Hematopoietic multipotent progenitor cell (in vitro differentiated cells): ENCODE measurements around the gene PLCB3. TPM values are rescaled to one million over a fixed set of nuclear protein-coding genes. Genes with fewer than 3 reads are reported as not detected.

ENCODE experiments used
- DNase-seq, 3 donors: peaks; one replicate each; pipeline ENCODE4 v3.0.0-alpha.2; 2011 to 2015; ENCODE audit warnings: low read depth in 2 of 3, low spot score in 2 of 3
- total RNA-seq: library from RNA; depleted of rRNA; stranded (reverse); fragments of >200 nt; gene quantifications from one replicate; pipeline ENCODE4 v1.2.3, GENCODE V29; 2012

Gene PLCB3
- total RNA-seq, 1 donor, result 25.9 TPM

DNA sequence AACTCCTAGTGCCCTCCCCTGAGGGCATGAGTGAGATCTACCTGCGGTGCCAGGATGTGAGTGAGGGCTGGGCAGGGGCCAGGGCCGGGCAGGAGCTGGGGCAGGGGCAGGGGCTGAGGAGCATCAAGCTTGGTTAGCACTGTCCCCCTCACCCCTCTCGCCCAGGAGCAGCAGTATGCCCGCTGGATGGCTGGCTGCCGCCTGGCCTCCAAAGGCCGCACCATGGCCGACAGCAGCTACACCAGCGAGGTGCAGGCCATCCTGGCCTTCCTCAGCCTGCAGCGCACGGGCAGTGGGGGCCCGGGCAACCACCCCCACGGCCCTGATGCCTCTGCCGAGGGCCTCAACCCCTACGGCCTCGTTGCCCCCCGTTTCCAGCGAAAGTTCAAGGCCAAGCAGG lies 31.1 kb upstream of the PLCB3 start:
- no peak for DNase-seq

DNA sequence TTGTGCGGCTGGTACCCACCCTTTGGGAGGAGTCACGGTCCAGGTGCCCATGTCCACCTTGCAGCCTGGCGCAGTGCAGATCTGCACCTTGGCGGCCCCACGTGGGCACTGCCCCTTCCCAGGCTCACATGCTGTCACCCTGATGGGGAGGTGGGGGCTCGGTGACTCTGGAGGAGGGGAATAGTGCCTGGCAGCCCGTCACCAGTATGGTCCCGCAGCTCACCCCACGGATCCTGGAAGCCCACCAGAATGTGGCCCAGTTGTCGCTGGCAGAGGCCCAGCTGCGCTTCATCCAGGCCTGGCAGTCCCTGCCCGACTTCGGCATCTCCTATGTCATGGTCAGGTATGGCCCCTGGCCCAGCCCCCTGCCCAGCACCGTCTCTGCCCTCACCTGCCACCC lies 30.5 kb upstream of the PLCB3 start:
- no peak for DNase-seq

DNA sequence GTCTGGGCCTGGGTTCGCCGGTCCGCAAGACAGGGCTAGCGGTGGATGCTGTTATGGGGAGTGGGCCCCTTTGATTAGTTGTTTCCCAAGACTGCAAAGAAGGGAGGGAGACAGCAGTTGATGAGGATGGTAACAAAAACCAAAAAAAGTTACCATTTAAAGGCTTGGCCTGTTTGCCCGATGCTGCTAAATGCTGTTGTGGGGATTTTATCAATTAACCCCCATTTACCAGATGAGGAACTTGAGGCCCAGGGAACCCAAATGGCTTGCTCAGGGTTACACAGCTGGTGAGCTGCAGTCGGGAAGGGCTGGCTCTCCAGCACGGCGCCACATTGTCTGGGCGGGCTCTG lies 28.7 kb upstream of the PLCB3 start:
- no peak for DNase-seq

DNA sequence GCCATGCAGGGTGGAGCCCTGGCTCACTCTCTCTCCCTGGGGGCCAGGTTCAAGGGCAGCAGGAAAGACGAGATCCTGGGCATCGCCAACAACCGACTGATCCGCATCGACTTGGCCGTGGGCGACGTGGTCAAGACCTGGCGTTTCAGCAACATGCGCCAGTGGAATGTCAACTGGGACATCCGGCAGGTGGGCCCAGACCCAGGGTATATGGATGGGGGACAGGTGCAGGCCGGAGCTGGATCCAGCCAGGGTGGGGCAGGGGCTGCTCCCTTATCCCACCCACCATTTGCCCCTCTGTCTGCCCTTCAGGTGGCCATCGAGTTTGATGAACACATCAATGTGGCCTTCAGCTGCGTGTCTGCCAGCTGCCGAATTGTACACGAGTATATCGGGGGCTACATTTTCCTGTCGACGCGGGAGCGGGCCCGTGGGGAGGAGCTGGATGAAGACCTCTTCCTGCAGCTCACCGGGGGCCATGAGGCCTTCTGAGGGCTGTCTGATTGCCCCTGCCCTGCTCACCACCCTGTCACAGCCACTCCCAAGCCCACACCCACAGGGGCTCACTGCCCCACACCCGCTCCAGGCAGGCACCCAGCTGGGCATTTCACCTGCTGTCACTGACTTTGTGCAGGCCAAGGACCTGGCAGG lies 28.2 kb upstream of the PLCB3 start:
- no peak for DNase-seq

DNA sequence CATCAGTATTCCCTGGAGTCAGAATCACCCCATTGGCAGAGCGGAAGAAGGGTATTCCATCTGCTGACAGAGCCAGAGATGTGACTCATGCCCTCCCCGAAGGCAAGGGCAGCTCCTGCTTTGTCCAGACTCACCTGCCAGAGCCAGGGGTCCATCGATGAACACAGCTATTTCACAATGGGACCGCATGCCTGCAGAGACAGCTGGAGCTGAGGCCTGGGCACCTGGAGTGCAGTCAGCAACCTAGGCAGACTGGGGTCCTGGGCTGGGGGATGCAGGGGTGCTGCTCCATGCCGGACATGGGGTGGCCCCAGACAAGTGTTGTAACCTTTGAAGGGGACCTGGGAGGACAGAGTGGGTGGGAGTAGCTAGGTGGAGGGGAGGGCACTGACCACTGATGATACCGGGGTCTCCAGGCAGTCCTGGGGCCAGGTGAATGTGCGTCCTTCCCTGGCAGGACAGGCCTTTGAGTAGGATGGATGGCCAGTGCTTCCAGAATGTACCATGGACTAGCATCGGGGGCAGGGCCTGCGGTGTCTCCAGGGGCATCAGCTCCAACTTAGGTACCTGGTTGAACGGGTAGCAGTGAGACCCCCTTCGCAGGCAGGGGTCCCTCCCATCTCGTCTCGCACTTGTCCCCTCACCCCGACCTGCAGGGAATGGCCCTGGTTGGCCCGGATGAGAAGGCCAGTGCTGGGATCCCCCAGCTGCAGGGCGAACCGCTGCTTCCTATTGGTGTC lies 27.0 kb upstream of the PLCB3 start:
- no peak for DNase-seq

DNA sequence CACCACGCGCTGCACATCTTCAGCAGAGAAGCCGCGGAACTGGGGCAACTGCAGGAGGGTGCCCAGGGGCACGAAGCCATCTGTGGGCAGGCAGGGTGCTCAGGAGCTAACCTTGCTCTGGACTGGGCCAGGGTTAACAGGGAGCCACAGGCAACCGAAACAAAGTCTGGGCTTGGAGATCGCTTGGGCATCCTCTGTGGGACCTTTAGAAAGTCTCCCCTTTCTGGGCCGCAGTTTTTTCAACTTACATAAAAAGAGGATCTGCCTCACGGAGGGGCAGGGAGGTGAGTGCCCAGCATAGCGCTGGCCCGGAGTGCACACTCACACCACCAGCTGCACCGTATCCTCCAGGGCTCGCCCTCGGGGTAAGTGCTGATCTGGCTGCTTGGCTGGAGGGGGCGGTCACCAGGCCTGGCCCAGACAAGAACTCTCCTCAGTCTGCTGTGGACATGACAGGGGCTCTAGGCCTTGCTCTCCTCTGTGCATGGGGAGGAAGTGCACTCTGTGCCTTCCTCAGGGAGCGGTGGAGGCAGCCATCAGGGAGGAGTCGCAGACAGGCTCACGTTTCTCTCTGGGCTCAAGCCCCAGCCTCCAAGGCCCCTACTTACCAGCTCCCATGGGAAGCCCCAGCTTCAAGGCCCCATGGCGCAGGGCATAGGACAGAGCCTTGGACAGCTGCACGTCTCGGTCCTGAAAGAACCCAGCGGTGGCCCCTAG lies 26.3 kb upstream of the PLCB3 start:
- DNase-seq, result no peak

DNA sequence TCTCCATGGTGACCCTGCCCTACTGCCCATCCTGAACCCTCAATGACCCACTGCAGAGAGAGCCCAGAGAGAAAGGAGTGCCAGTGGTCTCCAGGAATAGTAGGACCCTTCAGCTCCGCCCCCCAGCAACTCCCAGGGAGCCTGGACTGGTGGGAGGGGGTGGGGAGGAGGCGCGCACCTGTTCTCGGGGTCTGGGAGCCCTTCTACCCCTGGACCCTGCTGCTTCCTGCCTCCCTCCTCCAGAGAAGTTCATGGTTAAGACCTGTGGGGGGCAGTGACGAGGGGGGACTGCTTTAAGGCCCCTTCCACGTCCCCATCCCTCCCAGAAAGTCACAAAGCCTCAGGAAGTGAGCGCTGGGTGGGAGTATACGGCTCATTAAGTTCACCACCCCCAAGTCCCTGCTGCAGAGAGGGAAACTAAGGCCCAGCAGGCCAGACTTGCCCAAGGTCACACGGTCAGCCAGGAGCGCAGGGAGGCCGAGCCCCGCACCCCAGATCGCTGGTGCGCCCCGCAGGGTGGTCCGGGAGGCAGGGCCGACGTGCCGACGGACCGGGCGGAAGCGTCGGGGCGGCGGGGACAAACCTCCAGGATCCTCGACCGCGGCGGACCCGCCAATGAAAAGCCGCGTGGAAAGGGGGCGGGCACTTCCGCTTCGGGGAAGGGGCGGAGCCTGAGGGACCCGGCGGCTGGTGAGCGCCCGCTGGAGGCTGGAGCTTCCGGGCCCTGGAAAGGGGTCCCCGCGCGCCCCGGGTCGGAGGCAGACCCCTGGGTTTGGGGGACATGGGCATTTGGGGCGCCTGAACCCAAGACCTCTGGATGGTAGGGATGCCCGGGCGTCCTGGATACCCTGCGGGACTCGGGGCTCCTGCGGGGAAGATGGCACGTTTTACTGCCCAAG lies 25.5 kb upstream of the PLCB3 start, which contains the start of the genes NUDT22 and TRPT1:
Gene NUDT22, plus strand, starts transcription at position 667 of the 899 bp plus-strand sequence. CDS start 379 bp downstream, outside the sequence.
Gene TRPT1, minus strand, starts transcription at position 579 of the 899 bp plus-strand sequence. Its CDS starts 326 bp downstream, at position 253.
- peak in 2 of 3 donors; percentile 85 to 88 for DNase-seq

DNA sequence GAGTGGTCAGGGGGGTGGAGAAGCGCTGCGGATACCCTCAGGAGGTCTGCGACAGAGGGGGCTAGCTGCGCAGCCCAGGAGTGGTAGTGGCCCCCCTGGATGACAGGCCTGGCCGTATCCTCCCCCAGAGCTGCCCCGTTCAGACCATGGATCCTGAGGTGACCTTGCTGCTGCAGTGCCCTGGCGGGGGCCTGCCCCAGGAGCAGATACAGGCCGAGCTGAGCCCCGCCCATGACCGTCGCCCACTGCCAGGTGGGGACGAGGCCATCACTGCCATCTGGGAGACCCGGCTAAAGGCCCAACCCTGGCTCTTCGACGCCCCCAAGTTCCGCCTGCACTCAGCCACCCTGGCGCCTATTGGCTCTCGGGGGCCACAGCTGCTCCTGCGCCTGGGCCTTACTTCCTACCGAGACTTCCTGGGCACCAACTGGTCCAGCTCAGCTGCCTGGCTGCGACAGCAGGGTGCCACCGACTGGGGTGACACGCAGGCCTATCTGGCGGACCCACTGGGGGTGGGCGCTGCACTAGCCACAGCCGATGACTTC lies 24.8 kb upstream of the PLCB3 start:
- DNase-seq, result peak in 2 of 3 donors; percentile 48 to 64

DNA sequence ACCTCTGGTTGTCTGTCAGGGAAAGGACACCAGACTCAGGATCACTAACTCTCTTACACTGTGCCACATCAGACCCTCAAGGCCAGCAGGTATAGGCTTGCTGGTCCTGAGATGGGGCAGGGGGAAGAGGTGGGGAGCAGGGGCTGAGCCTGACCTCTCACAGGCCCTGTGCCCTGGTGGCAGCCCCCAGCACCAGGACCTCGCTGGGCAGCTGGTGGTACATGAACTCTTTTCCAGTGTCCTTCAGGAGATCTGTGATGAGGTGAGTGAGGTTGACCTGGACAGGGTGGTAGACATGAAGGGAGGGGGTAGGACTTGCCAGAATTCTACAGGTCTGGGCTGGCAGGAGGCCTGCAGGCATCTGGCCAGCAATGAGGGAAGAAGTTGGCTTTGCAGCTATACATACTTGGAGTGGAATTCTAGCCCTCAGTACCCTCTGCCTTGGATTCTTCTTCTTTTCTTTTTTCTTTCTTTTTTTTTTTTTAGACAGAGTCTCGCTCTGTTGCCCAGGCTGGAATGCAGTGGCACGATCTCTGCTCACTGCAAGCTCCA lies 23.8 kb upstream of the PLCB3 start:
- no peak for DNase-seq

DNA sequence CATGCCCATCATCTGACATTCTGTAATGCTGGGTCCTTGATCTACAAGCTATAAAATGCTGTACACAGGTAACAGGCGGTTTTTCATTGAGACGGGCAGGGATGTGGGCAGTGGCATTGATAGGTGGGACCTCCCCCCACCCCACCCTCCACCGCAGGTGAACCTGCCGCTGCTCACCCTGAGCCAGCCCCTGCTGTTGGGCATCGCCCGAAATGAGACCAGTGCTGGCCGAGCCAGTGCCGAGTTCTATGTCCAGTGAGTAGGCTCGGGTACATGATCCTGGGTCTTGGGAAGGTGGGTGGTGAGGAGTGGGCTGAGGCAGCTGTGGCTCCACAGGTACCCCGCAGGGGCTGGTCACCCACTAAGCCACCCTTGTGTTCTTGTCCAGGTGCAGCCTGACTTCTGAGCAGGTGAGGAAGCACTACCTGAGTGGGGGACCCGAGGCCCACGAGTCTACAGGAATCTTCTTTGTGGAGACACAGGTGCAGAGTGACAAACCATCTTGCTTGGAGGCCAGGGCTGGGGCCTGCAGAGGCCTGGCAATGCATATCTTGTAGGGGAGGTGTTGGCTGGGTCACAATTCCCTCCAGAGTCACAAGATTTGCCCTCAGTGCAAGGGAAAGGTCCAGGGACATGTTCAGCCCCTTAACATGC lies 22.1 kb upstream of the PLCB3 start:
- no peak for DNase-seq

DNA sequence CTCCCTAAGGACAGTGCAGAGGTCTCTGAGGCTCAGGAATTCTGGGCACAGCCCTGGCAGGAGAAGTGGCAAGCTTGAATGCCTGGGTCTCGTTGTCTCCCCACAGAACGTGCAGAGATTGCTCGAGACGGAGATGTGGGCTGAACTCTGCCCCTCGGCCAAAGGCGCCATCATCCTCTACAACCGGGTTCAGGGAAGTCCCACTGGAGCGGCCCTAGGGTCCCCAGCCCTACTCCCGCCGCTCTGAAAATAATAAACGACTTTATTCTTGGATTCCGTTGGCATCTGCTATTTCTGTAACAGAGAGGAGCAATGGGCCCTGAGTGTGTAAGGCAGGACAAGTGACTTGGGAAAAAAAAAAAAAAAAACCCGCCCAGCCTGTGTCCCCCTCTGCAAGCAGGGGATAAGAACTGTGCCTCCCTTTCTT lies 21.6 kb upstream of the PLCB3 start:
- DNase-seq, result no peak

DNA sequence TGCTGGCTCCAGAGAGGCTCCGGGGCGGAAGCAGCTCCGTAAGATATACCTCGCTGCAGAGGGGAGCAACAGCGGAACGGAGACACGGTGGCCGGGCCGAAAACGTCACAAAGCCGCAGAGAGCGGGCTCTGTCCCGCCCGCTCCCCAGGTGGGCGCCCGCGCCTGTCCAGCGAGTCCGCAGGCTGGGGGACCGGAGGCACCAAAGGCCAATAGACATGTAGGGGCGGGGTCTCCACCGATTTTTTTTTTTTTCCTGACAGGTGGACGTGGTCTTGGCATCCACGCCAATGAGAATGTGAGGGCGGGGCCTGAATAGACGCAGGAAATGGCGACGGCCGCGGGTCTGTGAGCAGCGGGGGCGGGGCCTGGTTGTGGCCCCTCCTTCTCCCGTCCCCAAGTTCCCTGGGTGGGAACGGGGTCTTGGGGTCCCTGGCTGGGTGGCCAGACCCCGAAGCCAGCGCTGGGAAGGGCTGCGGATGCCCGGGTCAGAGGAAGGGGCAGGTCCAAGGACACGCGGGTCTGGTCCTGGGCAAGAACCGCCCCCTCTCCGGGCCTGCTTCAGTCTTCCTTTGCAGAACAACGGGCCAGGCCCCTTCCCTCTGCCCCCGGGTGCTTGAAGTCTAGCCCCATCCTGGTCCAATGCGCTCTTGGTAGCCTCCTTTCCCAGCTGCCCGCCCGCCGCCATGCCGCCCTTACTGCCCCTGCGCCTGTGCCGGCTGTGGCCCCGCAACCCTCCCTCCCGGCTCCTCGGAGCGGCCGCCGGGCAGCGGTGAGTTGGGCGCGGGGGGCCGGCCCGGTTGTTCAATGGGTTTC lies 21.0 kb upstream of the PLCB3 start, which contains the start of gene DNAJC4:
Gene DNAJC4, plus strand, starts transcription at position 378 of the 814 bp plus-strand sequence. Its CDS starts 307 bp downstream, at position 685.
- peak in 2 of 3 donors; percentile 89 to 95 for DNase-seq

DNA sequence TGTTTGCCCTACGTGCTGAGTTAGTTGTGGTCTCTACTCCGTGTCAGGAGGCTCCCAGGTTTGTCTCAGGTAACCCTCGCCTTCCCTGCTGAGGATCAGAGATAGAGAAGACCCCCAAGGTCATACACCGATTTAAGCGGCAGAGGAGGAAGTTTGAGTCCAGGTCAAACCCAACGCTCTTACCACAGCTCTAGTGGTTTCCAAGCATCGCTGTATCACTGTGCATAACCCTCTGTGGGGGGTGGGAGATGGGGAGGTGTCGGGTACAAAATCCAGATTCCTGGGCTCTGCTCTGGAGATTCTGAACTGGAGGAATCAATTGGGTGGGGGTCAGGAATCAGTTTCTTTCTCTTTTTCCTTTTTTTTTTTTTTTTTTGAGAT lies 20.4 kb upstream of the PLCB3 start:
- peak in 1 of 3 donors; percentile 71 for DNase-seq

DNA sequence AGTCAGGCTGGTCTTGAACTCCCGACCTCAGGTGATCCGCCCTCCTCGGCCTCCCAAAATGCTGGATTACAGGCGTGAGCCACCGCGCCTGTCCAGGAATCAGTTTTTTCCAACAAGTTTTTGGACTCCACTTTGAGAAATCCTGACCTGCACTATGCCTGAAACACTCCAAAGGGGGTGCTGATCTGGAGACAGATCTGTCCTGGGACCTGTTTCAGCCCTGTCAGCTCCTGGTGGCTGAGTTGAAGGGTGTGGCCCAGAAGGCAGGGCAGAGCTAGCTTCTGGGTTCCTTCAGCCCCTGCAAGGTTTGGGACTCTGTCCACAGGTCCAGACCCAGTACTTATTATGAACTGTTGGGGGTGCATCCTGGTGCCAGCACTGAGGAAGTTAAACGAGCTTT lies 19.8 kb upstream of the PLCB3 start:
- DNase-seq, result no peak

DNA sequence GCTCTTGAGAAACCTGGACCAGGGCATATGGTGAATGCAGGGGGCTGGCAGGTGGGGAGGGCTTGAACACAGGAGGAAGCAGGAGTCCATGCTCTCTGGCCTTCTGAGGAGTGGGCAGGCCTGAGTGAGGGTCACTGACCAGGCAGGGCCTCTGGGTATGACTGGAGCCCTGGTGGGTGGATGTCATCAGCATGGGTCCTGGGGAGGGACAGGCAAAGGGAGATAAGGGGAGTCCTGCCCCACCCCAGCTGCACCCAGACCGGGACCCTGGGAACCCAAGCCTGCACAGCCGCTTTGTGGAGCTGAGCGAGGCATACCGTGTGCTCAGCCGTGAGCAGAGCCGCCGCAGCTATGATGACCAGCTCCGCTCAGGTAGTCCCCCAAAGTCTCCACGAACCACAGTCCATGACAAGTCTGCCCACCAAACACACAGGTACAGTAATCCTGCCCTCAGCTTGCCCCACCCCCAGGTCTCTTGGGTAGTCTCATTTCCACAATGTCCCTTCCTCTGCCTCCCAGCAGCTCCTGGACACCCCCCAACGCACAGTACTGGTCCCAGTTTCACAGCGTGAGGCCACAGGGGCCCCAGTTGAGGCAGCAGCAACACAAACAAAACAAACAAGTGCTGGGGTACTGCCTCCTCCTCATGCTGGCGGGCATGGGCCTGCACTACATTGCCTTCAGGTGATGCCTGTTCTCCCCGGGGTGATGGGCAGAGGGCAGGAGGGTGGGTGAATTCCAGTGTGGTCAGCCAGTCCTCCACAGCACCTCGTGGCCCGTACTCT lies 19.0 kb upstream of the PLCB3 start:
- DNase-seq, result no peak

DNA sequence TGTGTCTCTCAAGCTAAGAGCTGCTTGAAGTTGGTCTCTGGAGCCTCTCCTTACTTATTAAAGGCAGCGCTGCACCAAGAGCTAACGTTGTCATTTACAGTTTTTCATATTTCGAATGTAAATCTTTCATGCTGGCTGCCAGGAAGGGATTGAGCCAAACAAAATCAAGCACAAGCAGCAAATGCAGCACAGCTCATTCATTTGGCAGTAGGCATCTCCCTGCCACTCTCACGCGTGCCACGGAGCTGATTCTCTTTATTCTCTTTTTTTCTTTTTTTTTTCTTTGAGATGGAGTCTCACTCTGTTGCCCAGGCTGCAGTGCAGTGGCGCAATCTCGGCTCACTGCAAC lies 18.4 kb upstream of the PLCB3 start:
- DNase-seq, result no peak

DNA sequence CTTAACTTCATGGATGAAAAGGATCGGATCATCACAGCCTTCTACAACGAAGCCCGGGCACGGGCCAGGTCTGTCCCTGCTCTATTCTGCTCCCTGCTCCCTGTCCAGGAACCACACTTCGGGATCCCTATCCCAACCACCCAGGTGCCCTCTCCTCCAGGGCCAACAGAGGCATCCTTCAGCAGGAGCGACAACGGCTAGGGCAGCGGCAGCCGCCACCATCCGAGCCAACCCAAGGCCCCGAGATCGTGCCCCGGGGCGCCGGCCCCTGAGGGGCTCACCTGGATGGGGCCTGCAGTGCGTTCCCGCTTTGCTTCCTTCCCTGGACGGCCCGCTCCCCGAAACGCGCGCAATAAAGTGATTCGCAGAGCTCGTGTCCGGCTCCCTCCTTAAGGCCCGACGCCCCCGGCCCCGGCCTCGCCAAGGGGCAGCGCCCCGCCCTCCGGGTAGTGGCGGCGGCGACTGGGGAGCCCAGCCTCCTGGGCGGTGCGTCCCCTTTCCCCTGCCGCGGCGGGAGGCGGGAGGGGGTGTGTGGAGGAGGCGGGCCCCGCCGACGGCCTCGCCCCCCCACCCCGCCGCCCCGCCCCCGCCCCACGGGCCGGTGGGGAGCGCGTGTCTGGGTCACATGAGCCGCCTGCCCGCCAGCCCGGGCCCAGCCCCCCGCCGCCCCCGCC lies 17.3 kb upstream of the PLCB3 start, which contains the start of gene VEGFB:
Gene VEGFB, plus strand, starts transcription at position 672 of the 674 bp plus-strand sequence. CDS start 250 bp downstream, outside the sequence.
- DNase-seq, result peak in 2 of 3 donors; percentile 43 to 53
